K562 (cell line): Measurements from ENCODE around the gene RPL14. TPM values are rescaled to one million over a fixed set of nuclear protein-coding genes. Genes with fewer than 3 reads are reported as not detected.

Experiments used
- ATAC-seq: fragments of 200-7000 bp; cut with Tn5 transposase; 3 replicates; pipeline ENCODE4 v1.9.1; 2020; ENCODE audit warnings: moderate library complexity
- BruUV-seq: library from RNA; stranded (reverse); fragments of 400-500 nt; replicated peaks from 2 replicates; lab custom pipeline; 2021; lab: Mats Ljungman, UMichigan
- CTCF ChIA-PET: fragments of 300-600 bp; formaldehyde crosslinking; extraction: SDS; loops from one replicate; lab custom pipeline; 2021; ENCODE audit warnings: low intra/inter-chr PET ratio; lab: Yijun Ruan, JAX
- POLR2A ChIA-PET: fragments of 300-600, 350-650 bp; sonication (Branson Sonifier 250); formaldehyde crosslinking; extraction: SDS; loops from one replicate; lab custom pipeline; 2021; ENCODE audit warnings: antibody characterized with exemption, inconsistent platforms; lab: Yijun Ruan, JAX
- DNase-seq, 4 experiments: peaks; one replicate each; pipeline versions ENCODE4 v3.0.0 to v3.0.0-alpha.2; 2011 to 2018; ENCODE audit warnings: low spot score in 3 of 4, mixed read lengths in 3 of 4; ENCODE audit errors: extremely low read depth in 1 of 4
- FAIRE-seq: peaks from 2 replicates; lab custom pipeline; 2011; peaks lifted over from hg19 to GRCh38; lab: Jason Lieb, UNC
- H2AFZ ChIP-seq: 2 replicates; pipeline ENCODE4 v1.6.0; 2011; ENCODE audit warnings: low read depth, low read length, control low read depth, inconsistent platforms
- H3K27ac ChIP-seq: fragments of 200-600 bp; 3 replicates; pipeline ENCODE4 v1.8.0; 2011; ENCODE audit warnings: low read depth, mild to moderate bottlenecking, control low read depth, inconsistent platforms, low read length, moderate library complexity, mixed read lengths; ENCODE audit errors: extremely low read depth
- H3K27me3 ChIP-seq, 2 experiments: fragments of 300-600 bp in 1 of 2; 2 replicates in 1 of 2; 3 replicates in 1 of 2; pipeline versions ENCODE4 v1.6.0 to v1.8.0; 2011; ENCODE audit warnings: inconsistent platforms in 2 of 2, low read length in 2 of 2, mild to moderate bottlenecking in 1 of 2, mixed read lengths in 1 of 2, moderate library complexity in 1 of 2; ENCODE audit not compliant: control insufficient read depth in 2 of 2, insufficient read depth in 2 of 2
- H3K36me3 ChIP-seq: fragments of 300-600 bp; 3 replicates; pipeline ENCODE4 v1.8.0; 2011; ENCODE audit warnings: mild to moderate bottlenecking, low read length, inconsistent platforms; ENCODE audit not compliant: control insufficient read depth, insufficient read depth
- H3K4me1 ChIP-seq, 2 experiments: fragments of 200-600 bp in 1 of 2; replicated peaks in 1 of 2; 2 replicates in 1 of 2; 3 replicates in 1 of 2; pipeline versions ENCODE4 v1.5.1 to v1.8.0; 2011; ENCODE audit warnings: inconsistent platforms in 2 of 2, low read length in 2 of 2, mild to moderate bottlenecking in 1 of 2, mixed read lengths in 1 of 2, moderate library complexity in 1 of 2; ENCODE audit not compliant: control insufficient read depth in 2 of 2, insufficient read depth in 2 of 2
- H3K4me2 ChIP-seq: 2 replicates; pipeline ENCODE4 v1.6.1; 2011; ENCODE audit warnings: low read length, control low read depth, inconsistent platforms, mixed read lengths; ENCODE audit not compliant: insufficient read depth
- H3K4me3 ChIP-seq: fragments of 200-600 bp; sonication (generic), shearing (Covaris generic); 2 replicates; pipeline ENCODE4 v1.5.1; 2016; ENCODE audit warnings: control low read depth, inconsistent platforms
- H3K79me2 ChIP-seq: fragments of 200-600 bp; 3 replicates; pipeline ENCODE4 v1.8.0; 2011; ENCODE audit warnings: low read length, inconsistent platforms; ENCODE audit not compliant: control insufficient read depth, insufficient read depth
- H3K9ac ChIP-seq, 2 experiments: 2 replicates each; pipeline versions ENCODE4 v1.6.0 to v1.6.1; 2011; ENCODE audit warnings: low read depth in 2 of 2, low read length in 2 of 2, control low read depth in 1 of 2, inconsistent platforms in 1 of 2, mild to moderate bottlenecking in 1 of 2, mixed read lengths in 1 of 2; ENCODE audit not compliant: insufficient read depth in 1 of 2
- H3K9me1 ChIP-seq: one replicate; pipeline ENCODE4 v1.6.0; 2011; ENCODE audit warnings: inconsistent platforms, mild to moderate bottlenecking, low read length, moderate library complexity; ENCODE audit not compliant: control insufficient read depth, insufficient read depth
- H3K9me3 ChIP-seq: replicated peaks from 2 replicates; pipeline ENCODE4 v1.5.1; 2011; ENCODE audit warnings: low read depth, low read length, inconsistent platforms; ENCODE audit not compliant: control insufficient read depth, insufficient read depth
- H4K20me1 ChIP-seq: replicated peaks from 2 replicates; pipeline ENCODE4 v1.6.1; 2011; ENCODE audit warnings: low read length, inconsistent platforms, mixed read lengths; ENCODE audit not compliant: control insufficient read depth, insufficient read depth
- ARID1B ChIP-seq: fragments of 450-650 bp; IDR thresholded peaks from 2 replicates; pipeline ENCODE4 v1.6.1; 2016; ENCODE audit warnings: antibody characterized with exemption, mild to moderate bottlenecking, inconsistent platforms
- CBFA2T3 ChIP-seq: fragments of 450-650 bp; IDR thresholded peaks from 2 replicates; pipeline ENCODE4 v1.6.1; 2017
- CREB1 ChIP-seq, 2 experiments: sonication (generic) in 1 of 2; formaldehyde crosslinking in 1 of 2; IDR thresholded peaks; 2 replicates each; pipeline versions ENCODE4 v1.6.1 to v1.8.0; 2012 to 2022; ENCODE audit warnings: inconsistent platforms in 1 of 2, mild to moderate bottlenecking in 1 of 2, missing genetic modification reagents in 1 of 2, moderate library complexity in 1 of 2
- DMBX1 ChIP-seq: fragments of 250-450 bp; sonication (Bioruptor Pico); IDR thresholded peaks from 2 replicates; pipeline ENCODE4 v1.8.0; 2022; ENCODE audit warnings: inconsistent platforms, mild to moderate bottlenecking, moderate library complexity, borderline replicate concordance
- DPF2 ChIP-seq: fragments of 450-650 bp; IDR thresholded peaks from 2 replicates; pipeline ENCODE4 v1.6.1; 2016
- EP300 ChIP-seq: IDR thresholded peaks from 2 replicates; pipeline ENCODE4 v1.6.1; 2012; ENCODE audit warnings: low read length, improper control_type of control experiment
- FOSL1 ChIP-seq: fragments of 200-800 bp; sonication (Bioruptor generic); conservative IDR thresholded peaks from 2 replicates; pipeline ENCODE4 v1.6.1; 2016; ENCODE audit warnings: missing genetic modification characterization, missing compliant biosample characterization
- FOXA1 ChIP-seq: fragments of 450-650 bp; IDR thresholded peaks from 2 replicates; pipeline ENCODE4 v1.6.1; 2016; ENCODE audit warnings: mild to moderate bottlenecking, borderline replicate concordance
- GTF2F1 ChIP-seq: IDR thresholded peaks from 2 replicates; pipeline ENCODE4 v1.6.1; 2011; ENCODE audit warnings: low read depth, low read length, improper control_type of control experiment
- HNRNPK ChIP-seq: fragments of 200-400 bp; formaldehyde crosslinking; IDR thresholded peaks from one replicate; pipeline ENCODE4 v1.6.1; 2018; ENCODE audit warnings: mild to moderate bottlenecking, low read depth, low read length; ENCODE audit not compliant: poor library complexity, severe bottlenecking
- KDM1A ChIP-seq, 2 experiments: fragments of 450-650 bp; IDR thresholded peaks; 2 replicates each; pipeline ENCODE4 v1.6.1; 2016; ENCODE audit warnings: mild to moderate bottlenecking in 2 of 2
- NCOR1 ChIP-seq: fragments of 450-650 bp; IDR thresholded peaks from 2 replicates; pipeline ENCODE4 v1.6.1; 2016; ENCODE audit warnings: mild to moderate bottlenecking, moderate library complexity
- NFIC ChIP-seq: fragments of 450-650 bp; IDR thresholded peaks from 2 replicates; pipeline ENCODE4 v1.6.1; 2017; ENCODE audit warnings: mild to moderate bottlenecking, inconsistent platforms
- RCOR1 ChIP-seq, 2 experiments: IDR thresholded peaks; 2 replicates each; pipeline ENCODE4 v1.6.1; 2012; ENCODE audit warnings: low read depth in 2 of 2, low read length in 2 of 2, borderline replicate concordance in 1 of 2, improper control_type of control experiment in 1 of 2
- STAT5A ChIP-seq: IDR thresholded peaks from 2 replicates; pipeline ENCODE4 v1.6.1; 2012; ENCODE audit warnings: low read length, inconsistent platforms, borderline replicate concordance
- ZFP1 ChIP-seq: fragments of 450-650 bp; formaldehyde crosslinking; IDR thresholded peaks from 2 replicates; pipeline ENCODE4 v1.4.0; 2020; ENCODE audit warnings: mild to moderate bottlenecking, mixed read lengths
- WGBS: fragments of 100-300 bp; shearing (Covaris generic); methylation state at CpG from one replicate; pipeline ENCODE4 v1.1.6; 2016; ENCODE audit warnings: low coverage, mixed read lengths; ENCODE audit not compliant: insufficient coverage; ENCODE audit errors: missing lambda C conversion rate; 5-methylcytosine and 5-hydroxymethylcytosine counted together
- in situ Hi-C: fragments of 300-500 bp; cut with MboI; formaldehyde crosslinking; loops from 4 replicates; pipeline ENCODE4 v1.15.0; 2018; ENCODE audit warnings: inconsistent platforms, mixed read lengths
- intact Hi-C: fragments of 100-400 bp; cut with micrococcal nuclease; formaldehyde crosslinking; loops from 2 replicates; pipeline ENCODE4 v1.14.2; 2022
- polyA plus RNA-seq, 8 experiments: library from polyadenylated mRNA; depleted of rRNA in 4 of 8; stranded (reverse) in 5 of 8; unstranded in 3 of 8; fragments of >200 nt; fragmentation: Nextera tagmentation in 2 of 8; fragmentation: Illumina TruSeq in 1 of 8; extraction: Ambion mirVana in 2 of 8; extraction: Trizol in 1 of 8; gene quantifications; 2 replicates each; pipeline versions ENCODE4 v1.2.1 to v1.2.3, GENCODE V29; 2011 to 2014; ENCODE audit warnings: inconsistent platforms in 1 of 8, missing spikeins in 1 of 8
- total RNA-seq, 7 experiments: library from RNA; depleted of rRNA in 6 of 7; stranded (reverse); fragments of >200 nt in 6 of 7; fragmentation: Illumina TruSeq in 2 of 7; extraction: Trizol in 2 of 7; gene quantifications; 2 replicates each; pipeline versions ENCODE4 v1.2.1 to v1.2.3, GENCODE V29; 2011 to 2021; ENCODE audit warnings: low replicate concordance in 1 of 7
- TF ChIP-seq, protein P1 (sequence below): IDR thresholded peaks from 2 replicates; pipeline ENCODE4 v1.6.1; 2014; ENCODE audit warnings: antibody characterized with exemption

RPL14 gene
- total and polyA plus RNA-seq, 9 of the 15 experiments (the other 6 are each of a cell fraction or from before 2014, with no cell fraction given), result 851 to 4,649 (median 2,133) TPM

DNA sequence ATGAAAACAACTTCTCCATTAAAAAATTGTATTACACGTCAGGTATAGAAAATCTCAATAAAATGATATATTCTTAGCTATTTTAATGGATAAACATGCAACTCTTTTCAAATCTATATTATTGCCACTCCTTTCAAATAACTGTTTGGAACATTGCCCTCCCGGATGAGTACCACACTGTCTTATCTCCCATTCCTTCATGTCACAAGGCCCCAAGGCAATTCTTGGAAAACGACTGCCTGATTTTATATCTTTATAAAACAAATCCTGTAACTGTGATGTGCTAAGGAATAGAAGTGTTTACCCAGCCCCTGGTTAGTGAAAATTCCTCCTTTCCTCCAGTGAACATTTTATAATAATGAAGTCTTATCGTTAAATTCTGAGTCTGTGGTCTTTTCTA is 13.6 kb downstream of the RPL14 start:
- intact Hi-C loops, result no loop called here

More for the DNA sequence above, 13.6 kb downstream of the RPL14 start:
- Histone ChIP-seq H3K4me1 (peaks cover 0 to 8% of the 10 kb centered on the region in 2 experiments; a peak in 3 of 5 replicates), H3K4me2 (no peak overlapping the region), H3K4me3 (no peak overlapping the region), H3K36me3 (no peaks in the 10 kb centered on the region; the same call in 2 of the 3 replicates), H3K9ac (no peak overlapping the region), H3K27ac (no peak overlapping the region), H3K27me3 (no peaks in the 10 kb centered on the region), H3K9me3 (no peaks in the 10 kb centered on the region), H2AFZ (no peak overlapping the region), H4K20me1 (no peaks in the 10 kb centered on the region), H3K79me2 (no peaks in the 10 kb centered on the region), H3K9me1 (no peaks in the 10 kb centered on the region)
- no peak for FAIRE-seq
- BruUV-seq, result no TSS peak
- in situ Hi-C loops, result loop anchor here (25.0 kb wide), 1 partner anchor 1058 kb away; the partner anchor contains the start of gene RPSA
- ATAC-seq, result no peak
- TF ChIP-seq EP300 (peak; percentile 30; the same call in 1 of the 2 replicates), CREB1 (IDR thresholded peaks at IDR 0.05) (no peak), CREB1 (CRISPR knock-in tag; IDR thresholded peaks at IDR 0.05) (no peak), GTF2F1 (no peak), DPF2 (no peak), FOSL1 (tag) (no peak), CBFA2T3 (0 out of 2 replicates have a peak, but pooled peaks have one; percentile 26), STAT5A (peak; percentile 40; the same call in 1 of the 2 replicates), KDM1A (IDR thresholded peaks at IDR 0.05) (peak in 1 of 2 experiments; percentile 26; a peak in 1 of 4 replicates), NFIC (0 out of 2 replicates have a peak, but pooled peaks have one; percentile 32), RCOR1 (IDR thresholded peaks at IDR 0.05; ENCODE audit: borderline replicate concordance in 1 of 2, low read depth in 2 of 2, low read length in 2 of 2) (peak in 1 of 2 experiments; percentile 75; a peak in 2 of 4 replicates), NCOR1 (0 out of 2 replicates have a peak, but pooled peaks have one; percentile 12), DMBX1 (no peak), ZFP1 (CRISPR knock-in tag) (no peak), HNRNPK (no peak), FOXA1 (no peak), ARID1B (peak; percentile 24; the same call in 1 of the 2 replicates)
- TF ChIP-seq, protein P1, sequence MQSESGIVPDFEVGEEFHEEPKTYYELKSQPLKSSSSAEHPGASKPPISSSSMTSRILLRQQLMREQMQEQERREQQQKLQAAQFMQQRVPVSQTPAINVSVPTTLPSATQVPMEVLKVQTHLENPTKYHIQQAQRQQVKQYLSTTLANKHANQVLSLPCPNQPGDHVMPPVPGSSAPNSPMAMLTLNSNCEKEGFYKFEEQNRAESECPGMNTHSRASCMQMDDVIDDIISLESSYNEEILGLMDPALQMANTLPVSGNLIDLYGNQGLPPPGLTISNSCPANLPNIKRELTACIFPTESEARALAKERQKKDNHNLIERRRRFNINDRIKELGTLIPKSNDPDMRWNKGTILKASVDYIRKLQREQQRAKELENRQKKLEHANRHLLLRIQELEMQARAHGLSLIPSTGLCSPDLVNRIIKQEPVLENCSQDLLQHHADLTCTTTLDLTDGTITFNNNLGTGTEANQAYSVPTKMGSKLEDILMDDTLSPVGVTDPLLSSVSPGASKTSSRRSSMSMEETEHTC, result peak; percentile 52
- WGBS, result 14% methylated on average over 4 of the region's 4 CpGs
- peak in 2 of 4 experiments; percentile 40 to 54 for DNase-seq
- CTCF ChIA-PET, result interaction anchor here (0.6 kb wide), 1 partner anchor 152 kb away, joined by 6 read pairs; no protein-coding TSS in a partner anchor
- POLR2A ChIA-PET, result interaction anchor here (1.2 to 9.6 kb wide), 4 partner anchors 8 to 54 kb away, joined by 3 to 102 read pairs (median 5); partner anchors contain the start of gene ZNF621
